Daoy (cell line): ENCODE results near the gene GOLPH3L. TPM values are rescaled to one million over a fixed set of nuclear protein-coding genes. Genes with fewer than 3 reads are reported as not detected.
A peak's percentile ranks its signal among the peaks of the same experiment; 100 is the strongest.
"Not testable (repeated sequence)": the region's sequence is repeated elsewhere in the genome, so short reads cannot be mapped to it uniquely, and the experiment has no call there.

ENCODE experiments used
- DNase-seq: peaks from one replicate; pipeline ENCODE4 v3.0.0-alpha.2; 2015; ENCODE audit warnings: low read depth
- total RNA-seq: library from RNA; depleted of rRNA; stranded (reverse); fragments of >200 nt; shearing (Covaris generic); gene quantifications from 2 replicates; pipeline ENCODE4 v1.2.3, GENCODE V29; 2014

GOLPH3L gene
- total RNA-seq, 1 experiment from 2014 or later: 8.8 TPM

- DNase-seq: no peak
Measured at GRCh38 chr1:150660584-150660983, 36.4 kb downstream of the GOLPH3L start.

DNA sequence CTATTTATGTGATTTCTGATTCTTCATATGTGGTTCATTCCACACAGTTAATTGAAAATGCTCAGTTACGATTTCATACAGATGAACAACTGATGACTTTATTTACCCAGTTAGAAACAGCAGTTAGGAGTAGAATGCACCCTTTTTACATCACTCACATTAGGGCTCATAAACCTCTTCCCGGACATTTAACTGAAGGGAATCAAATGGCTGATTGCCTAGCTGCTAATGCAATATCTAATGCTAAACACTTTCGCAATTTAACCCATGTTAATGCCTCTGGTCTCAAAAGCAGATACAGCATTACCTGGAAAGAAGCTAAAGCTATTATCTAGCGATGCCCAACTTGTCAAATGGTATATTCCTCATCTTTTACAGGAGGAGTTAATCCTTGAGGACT lies 39.9 kb downstream of the GOLPH3L start:
- not testable (repeated sequence) for DNase-seq

DNA sequence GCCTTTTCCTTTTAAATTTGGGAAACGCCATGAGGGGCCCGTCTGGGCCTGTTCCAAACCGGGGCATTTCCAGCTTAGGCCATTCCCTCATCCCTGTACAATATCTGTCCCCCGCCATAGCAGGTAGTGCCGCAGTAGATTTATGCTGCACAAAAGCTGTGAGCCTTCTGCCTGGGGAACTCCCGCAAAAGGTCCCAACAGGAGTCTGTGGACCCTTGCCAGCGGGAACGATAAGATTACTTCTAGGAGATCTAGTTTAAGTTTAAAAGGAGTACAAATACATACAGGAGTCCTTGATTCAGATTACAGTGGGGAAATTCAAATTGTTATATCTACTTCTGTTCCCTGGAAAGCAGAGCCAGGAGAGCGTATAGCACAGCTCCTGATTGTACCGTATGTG lies 42.3 kb downstream of the GOLPH3L start:
- not testable (repeated sequence) for DNase-seq

GRCh38 chr1:150650193-150650592 lies 46.8 kb downstream of the GOLPH3L start:
- no peak for DNase-seq

DNA sequence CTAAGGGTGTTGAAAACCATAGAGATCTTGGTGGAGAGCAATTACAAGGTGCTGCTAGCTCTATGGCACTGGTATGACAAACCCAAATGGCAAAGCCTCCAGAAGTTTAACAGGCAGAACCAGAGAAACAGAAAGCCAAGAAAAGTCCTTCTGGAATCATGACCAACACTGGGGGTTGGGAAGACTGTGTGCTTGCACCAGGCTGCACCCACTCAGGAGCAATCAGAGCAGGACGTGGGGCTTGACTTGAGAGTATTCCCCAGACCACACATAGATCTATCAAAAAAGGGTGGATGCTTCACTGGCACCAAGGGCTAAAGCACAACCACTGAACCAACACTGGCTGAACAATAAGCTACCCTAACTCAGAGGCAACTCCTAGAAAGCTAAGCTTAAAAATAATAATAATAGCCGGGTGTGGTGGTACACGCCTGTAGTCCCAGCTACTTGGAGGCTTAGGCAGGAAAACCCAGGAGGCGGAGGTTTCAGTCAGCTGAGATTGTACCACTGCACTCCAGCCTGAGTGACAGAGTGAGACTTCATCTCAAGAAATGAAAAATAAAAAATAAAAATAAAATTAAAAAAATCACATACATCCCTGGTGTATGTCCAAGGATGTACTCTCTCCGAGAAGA lies 47.4 kb downstream of the GOLPH3L start:
- no peak for DNase-seq

DNA sequence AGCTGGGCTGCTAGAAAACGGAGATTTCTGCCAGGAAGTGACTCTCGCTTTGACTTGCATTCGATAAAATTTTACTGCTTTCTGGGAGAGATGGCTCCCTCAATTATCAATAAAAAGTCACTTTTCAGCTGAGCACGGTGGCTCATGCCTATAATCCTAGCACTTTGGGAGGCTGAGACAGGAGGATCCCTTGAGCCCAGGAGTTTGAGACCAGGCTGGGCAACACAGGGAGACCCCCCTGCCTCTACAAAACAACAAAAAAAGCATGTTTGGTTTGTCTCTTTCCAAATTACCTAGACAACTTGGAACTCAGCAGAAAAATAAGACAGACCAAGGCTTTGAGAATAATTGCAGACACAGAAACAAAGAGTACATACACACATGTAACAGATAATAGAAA lies 54.7 kb downstream of the GOLPH3L start:
- no peak for DNase-seq

GRCh38 chr1:150641126-150641815 lies 55.7 kb downstream of the GOLPH3L start:
- not testable (repeated sequence) for DNase-seq

GRCh38 chr1:150638430-150638829 lies 58.5 kb downstream of the GOLPH3L start:
- not testable (repeated sequence) for DNase-seq

GRCh38 chr1:150634839-150635622 lies 61.9 kb downstream of the GOLPH3L start:
- DNase-seq: not testable (repeated sequence)

- peak; percentile 100 for DNase-seq
Measured at GRCh38 chr1:150629115-150629928, 67.6 kb downstream of the GOLPH3L start, which contains the start of gene ENSA. Gene ENSA (minus strand): TSS chr1:150629612. CDS start chr1:150629470, 142 bp downstream.

- DNase-seq: no peak
Measured at GRCh38 chr1:150628766-150629114, 68.2 kb downstream of the GOLPH3L start.

- DNase-seq: no peak
Measured at GRCh38 chr1:150627826-150628410, 69.0 kb downstream of the GOLPH3L start.

DNA sequence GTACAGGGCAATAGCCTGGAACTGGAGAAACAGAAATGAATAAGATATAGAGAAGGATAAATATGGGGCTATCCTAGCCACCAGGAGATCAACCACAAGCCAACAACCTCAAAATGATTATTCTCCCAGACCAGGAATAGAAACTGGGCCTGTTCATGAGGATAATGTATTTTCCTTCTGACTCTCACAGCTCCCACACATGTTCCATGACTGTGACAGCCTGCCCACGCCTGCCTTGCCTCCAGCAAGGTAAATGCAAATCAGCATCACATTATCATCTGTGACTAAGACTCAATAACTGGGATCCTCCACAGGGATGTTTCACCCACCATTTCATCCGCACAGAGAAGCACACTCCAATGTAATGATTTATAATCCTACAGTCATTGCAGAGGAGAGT lies 70.8 kb downstream of the GOLPH3L start:
- DNase-seq: peak; percentile 11

DNA sequence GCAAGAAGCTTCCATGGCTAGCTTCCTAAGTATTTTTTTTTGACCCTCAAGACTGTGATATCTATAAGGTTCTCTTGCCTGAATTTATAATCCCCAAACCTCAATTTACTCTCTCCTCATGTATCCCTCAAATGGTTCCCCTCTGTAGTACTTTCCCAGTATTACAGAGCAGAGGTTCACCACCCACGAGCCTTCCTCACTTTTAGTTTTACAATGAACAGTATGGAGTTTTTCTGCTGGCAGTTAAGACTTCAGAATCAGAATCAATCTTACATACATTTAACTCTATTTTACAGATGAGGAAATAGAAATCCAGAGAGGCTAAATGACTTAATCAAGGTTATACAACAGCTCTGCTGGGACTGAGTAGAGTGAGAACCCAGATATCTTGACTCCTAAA lies 72.4 kb downstream of the GOLPH3L start:
- not testable (repeated sequence) for DNase-seq

- DNase-seq: not testable (repeated sequence)
Measured at GRCh38 chr1:150624134-150624533, 72.8 kb downstream of the GOLPH3L start.

DNA sequence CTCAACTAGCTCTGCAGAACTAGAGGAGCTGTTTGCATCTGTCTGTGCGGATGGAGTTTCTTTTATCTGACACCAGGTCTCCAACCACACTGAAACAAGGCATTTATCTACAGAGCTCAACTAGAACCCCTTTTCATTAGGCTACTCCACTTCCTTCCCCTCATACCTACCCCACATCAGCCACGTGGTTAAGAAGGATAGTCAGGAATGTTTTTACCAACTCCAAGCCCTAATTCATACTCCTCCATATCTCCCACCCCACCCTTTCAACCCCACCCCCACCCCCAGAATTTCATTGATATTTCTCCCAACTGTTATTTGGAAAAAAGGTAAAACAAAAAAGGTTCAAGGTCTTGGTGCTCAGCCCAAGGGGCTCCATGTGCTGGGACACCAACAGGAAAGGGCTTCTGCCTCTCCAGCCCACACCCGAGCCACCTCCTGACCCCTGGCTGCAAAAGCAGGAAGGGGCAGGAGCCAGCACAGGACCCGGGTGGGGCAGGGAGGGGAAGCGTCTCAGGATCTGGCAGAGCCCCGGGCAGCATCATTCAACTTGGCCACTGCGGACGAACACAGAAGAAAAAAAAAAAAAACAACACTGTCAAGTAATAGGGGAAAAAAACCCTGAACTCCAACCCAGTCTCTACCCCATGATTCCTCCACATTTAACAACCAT lies 74.5 kb downstream of the GOLPH3L start:
- no peak for DNase-seq

GRCh38 chr1:150621497-150622302 lies 75.3 kb downstream of the GOLPH3L start:
- DNase-seq: peak; percentile 32

DNA sequence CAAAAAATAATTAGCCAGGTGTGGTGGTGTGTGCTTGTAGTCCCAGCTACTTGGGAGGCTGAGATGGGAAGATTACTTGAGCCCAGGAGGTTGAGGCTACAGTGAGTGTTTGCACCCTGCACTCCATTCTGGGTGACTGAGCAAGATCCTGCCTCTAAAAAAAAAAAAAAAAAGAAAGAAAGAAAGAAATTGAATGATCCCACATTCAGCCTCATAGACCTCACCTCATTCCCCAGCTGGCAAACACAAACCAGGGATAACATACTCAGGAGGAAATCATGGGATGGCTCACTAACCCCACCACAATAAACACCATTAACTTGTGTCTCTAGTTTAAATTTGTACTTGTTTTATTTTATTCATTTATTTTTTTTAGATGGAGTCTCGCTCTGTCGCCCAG lies 76.0 kb downstream of the GOLPH3L start:
- DNase-seq: no peak

DNA sequence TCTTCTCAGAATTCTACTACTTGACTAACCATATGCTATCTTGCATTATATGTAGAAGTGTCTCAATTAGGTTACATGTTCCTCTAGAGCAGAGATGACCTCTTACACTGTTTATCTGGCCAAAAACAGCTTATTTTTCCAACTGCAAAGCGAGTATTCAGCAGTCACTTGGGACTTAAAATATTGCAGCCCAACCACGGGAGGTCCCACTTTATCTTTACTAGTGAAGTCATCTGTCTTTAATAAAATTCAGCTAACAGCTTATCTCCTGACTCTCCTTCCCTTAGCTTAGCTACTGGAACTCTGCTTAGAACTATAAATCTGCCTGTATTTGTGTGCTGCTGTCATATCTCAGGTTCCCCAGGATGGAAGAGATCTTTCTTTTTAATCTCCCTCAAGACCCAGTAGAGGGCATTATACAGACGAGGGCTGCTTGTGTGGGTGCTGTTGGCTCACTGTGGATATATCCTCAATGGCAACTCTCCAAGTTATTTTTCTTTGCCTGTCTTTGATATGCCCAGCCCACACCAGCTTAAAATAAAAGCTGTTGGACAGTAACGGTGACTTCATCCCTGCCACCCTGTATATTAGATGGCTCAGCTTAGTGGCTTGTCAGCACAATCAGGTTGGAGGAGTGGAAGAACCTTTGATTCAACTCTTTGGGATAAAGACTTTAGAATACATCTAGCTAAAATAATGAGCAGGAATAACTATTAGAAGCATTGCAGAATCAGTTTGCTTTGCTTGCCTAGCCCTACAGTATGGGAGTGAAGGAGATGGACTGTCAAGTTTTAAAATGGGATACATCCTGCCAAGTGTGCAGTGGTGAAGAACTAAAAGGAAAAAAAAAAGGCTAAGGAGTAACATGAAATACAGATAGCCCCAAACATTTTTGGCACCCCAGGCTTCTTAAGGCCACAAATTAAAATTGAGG lies 77.1 kb downstream of the GOLPH3L start:
- DNase-seq: peak; percentile 42
